WERI-Rb-1 (cell line): ENCODE data around the gene THAP8.

Source experiments
- DNase-seq: peaks from one replicate; pipeline ENCODE4 v3.0.0-alpha.2; 2020
- H3K27ac ChIP-seq: fragments of 250-450 bp; sonication (Bioruptor Pico); 2 replicates; pipeline ENCODE4 v1.5.1; 2020; ENCODE audit warnings: mild to moderate bottlenecking, moderate library complexity
- H3K27me3 ChIP-seq: fragments of 250-450 bp; sonication (Bioruptor Pico); 2 replicates; pipeline ENCODE4 v1.5.1; 2021; ENCODE audit warnings: mild to moderate bottlenecking, low read depth, moderate library complexity; ENCODE audit not compliant: insufficient read depth, severe bottlenecking
- H3K36me3 ChIP-seq: fragments of 250-450 bp; sonication (Bioruptor Pico); 2 replicates; pipeline ENCODE4 v1.5.1; 2020; ENCODE audit warnings: mild to moderate bottlenecking, moderate library complexity
- H3K4me3 ChIP-seq: 2 replicates; pipeline ENCODE4 v1.5.1; 2011; ENCODE audit warnings: low read depth, mild to moderate bottlenecking, control low read depth, low read length
- H3K9me3 ChIP-seq: fragments of 250-450 bp; sonication (Bioruptor Pico); 2 replicates; pipeline ENCODE4 v1.5.1; 2021; ENCODE audit warnings: mild to moderate bottlenecking, moderate library complexity; ENCODE audit not compliant: severe bottlenecking
- TF ChIP-seq, protein P1 (sequence below): IDR thresholded peaks from 2 replicates; pipeline ENCODE4 v1.5.1; 2011; ENCODE audit warnings: low read depth, mild to moderate bottlenecking, control low read depth, inconsistent platforms, low read length

Gene THAP8

DNA sequence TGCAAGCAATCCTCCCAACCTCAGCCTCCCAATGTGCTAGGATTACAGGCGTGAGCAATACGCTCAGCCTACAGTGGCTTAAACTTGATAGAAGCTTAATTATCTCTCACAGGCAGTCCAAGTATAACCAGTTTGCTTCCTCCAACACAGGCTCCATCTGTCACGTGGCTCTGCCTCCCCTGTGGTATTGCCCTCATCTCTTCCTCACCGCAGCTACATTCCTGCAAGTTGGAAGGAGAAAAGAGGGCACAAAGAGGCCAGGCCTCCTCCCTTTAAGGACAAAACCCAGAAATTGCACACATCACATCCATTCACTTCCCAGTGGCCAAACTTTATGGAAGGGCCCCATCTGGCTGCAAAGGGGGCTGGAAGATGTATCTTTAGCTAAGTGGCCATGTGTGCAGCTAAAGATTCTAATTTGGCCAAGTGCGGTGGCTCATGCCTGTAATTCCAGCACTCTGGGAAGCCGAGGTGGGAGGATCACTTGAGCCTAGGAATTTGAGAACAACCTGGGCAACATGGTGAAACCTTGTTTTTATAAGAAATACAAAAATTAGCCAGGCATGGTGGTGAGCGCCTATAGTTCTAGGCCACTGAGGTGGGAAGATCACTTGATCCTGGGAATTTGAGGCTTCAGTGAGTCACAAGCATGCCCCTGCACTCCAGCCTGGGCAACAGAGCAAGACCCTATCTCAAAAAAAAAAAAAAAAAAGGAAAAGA, 62.2 kb downstream of the THAP8 start:
- peak; percentile 70 for DNase-seq
- Histone ChIP-seq H3K9me3 (no peaks in the 10 kb centered on the region), H3K27ac (peak overlapping the region; percentile 23; the same call in 1 of the 2 replicates), H3K27me3 (no peaks in the 10 kb centered on the region), H3K36me3 (peaks cover 3% of the 10 kb centered on the region), H3K4me3 (no peak overlapping the region)
- TF ChIP-seq, protein P1, sequence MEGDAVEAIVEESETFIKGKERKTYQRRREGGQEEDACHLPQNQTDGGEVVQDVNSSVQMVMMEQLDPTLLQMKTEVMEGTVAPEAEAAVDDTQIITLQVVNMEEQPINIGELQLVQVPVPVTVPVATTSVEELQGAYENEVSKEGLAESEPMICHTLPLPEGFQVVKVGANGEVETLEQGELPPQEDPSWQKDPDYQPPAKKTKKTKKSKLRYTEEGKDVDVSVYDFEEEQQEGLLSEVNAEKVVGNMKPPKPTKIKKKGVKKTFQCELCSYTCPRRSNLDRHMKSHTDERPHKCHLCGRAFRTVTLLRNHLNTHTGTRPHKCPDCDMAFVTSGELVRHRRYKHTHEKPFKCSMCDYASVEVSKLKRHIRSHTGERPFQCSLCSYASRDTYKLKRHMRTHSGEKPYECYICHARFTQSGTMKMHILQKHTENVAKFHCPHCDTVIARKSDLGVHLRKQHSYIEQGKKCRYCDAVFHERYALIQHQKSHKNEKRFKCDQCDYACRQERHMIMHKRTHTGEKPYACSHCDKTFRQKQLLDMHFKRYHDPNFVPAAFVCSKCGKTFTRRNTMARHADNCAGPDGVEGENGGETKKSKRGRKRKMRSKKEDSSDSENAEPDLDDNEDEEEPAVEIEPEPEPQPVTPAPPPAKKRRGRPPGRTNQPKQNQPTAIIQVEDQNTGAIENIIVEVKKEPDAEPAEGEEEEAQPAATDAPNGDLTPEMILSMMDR: no peak

DNA sequence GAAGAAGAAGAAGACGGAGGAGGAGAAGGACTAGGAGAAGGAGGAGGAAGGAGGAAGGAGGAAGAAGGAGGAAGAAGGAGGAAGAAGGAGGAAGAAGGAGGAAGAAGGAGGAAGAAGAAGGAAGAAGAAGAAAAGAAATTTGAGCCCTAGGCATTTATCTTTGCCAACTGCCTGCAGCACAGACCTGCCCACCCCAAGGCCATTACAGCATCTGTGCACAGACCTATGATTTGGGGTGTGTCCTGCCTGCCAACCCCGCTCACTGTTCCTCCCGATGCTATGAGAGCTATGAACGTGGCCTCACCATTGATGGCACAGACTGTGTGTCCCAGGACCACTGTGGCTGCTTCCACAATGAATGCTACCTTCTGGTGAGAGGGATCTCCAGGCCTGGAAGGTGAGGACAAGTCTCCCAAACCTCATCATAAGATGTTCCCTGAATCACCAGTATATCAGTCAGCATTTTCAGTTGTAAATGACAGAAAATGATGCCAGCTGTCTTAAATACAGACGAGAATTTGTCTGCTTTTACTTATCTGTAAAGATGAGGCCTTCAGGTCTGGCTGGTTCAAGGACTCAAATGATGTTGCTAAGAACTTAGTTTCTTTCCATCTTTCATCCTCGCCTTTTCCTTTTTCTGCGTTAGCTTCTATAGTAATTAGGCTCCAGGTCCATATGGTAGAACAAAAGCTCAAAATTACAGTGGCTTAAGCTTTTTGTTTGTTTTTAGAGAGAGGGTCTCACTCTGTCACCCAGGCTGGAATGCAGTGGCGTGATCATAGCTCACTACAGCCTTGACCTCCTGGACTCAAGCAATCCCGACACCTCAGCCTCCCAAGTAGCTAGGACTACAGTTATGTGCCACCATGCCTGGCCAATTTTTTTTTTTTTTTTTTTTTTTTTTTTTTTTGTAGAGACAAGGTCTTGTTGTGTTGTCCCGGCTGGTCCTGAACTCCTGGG, 63.0 kb downstream of the THAP8 start:
- no peak for DNase-seq
- no peaks in the 10 kb centered on the region for H3K9me3 ChIP-seq
- H3K27ac ChIP-seq: peak overlapping the region; percentile 43
- no peaks in the 10 kb centered on the region for H3K27me3 ChIP-seq
- TF ChIP-seq, protein P1: no peak
- no peak overlapping the region for H3K4me3 ChIP-seq
- no peaks in the 10 kb centered on the region for H3K36me3 ChIP-seq

DNA sequence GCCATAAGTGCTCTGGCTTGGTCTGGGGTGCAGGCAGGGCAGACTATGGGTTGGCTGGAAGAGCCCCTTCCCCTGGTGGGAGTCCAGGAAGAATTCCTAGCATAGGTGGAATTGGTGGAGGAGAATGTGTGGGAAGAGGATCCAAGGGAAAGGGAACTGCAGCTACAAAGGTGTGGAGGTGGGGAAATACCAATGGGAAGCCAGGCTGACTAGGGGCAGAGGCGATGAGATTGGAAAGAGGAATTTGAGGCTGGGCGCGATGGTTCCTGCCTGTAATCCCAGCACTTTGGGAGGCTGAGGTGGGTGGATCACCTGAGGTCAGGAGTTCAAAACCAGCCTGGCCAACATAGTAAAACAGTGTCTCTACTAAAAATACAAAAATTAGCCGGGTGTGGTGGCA, 63.9 kb downstream of the THAP8 start:
- Histone ChIP-seq H3K27ac (no peak overlapping the region), H3K36me3 (no peaks in the 10 kb centered on the region), H3K4me3 (no peak overlapping the region), H3K27me3 (no peaks in the 10 kb centered on the region), H3K9me3 (no peaks in the 10 kb centered on the region)
- TF ChIP-seq, protein P1: no peak
- no peak for DNase-seq

DNA sequence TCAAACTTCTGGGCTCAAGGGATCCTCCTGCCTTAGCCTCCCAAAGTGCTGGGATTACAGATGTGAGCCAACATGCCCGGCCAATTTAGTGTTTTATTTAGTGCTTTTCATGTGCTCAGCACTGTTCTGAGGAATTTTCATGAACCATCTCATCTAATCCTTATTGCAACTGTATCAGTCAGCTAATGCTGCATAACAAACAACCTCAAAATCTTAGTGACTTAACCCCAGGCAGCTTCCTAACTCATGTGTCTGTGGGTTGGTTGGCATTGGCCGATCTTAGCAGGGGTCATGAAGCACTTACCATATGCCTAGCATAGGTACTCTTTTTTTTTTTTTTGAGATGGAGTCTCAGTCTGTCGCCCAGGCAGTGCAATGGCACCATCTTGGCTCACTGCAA, 65.3 kb downstream of the THAP8 start:
- no peaks in the 10 kb centered on the region for H3K36me3 ChIP-seq
- TF ChIP-seq, protein P1: no peak
- no peak for DNase-seq

DNA sequence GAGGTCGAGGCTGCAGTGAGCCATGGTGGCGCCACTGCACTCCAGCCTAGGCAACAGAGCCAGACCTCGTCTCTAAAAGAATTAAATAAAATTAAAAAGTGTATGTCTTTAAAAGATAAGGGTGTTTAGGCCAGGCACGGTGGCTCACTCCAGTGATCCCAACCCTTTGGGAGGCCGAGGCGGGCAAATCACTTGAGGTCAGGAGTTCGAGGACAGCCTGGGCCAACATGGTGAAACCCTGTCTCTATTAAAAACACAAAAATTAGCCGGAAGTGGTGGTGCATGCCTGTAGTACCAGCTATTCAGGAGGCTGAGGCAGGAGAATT, 66.6 kb downstream of the THAP8 start:
- TF ChIP-seq, protein P1: peak; percentile 4; the same call in 1 of the 2 replicates
- Histone ChIP-seq H3K9me3 (no peaks in the 10 kb centered on the region), H3K27me3 (no peaks in the 10 kb centered on the region), H3K36me3 (no peaks in the 10 kb centered on the region), H3K4me3 (peak overlapping the region; percentile 51), H3K27ac (peak overlapping the region; percentile 77)
- DNase-seq: no peak

More for the DNA sequence above, 65.3 kb downstream of the THAP8 start:
- H3K9me3 ChIP-seq: no peaks in the 10 kb centered on the region
- no peak overlapping the region for H3K27ac ChIP-seq
- H3K4me3 ChIP-seq: no peak overlapping the region
- H3K27me3 ChIP-seq: no peaks in the 10 kb centered on the region
